Omental fat pad (tissue), 4 donors: ENCODE data around the gene GADD45A. TPM values are rescaled to one million over a fixed set of nuclear protein-coding genes. Genes with fewer than 3 reads are reported as not detected.
A peak's percentile ranks its signal among the peaks of the same experiment; 100 is the strongest.

Source experiments
- ATAC-seq: fragments of 150-250 bp; one replicate; pipeline ENCODE4 v1.9.1; 2016; ENCODE audit warnings: mild to moderate bottlenecking, moderate library complexity; ENCODE audit not compliant: low FRiP score
- DNase-seq: peaks from one replicate; pipeline ENCODE4 v3.0.0-alpha.2; 2019; ENCODE audit warnings: low spot score
- CTCF ChIP-seq, 3 donors: fragments of 450-650 bp; IDR thresholded peaks; one replicate each; pipeline ENCODE4 v1.5.1; 2016 to 2017; ENCODE audit warnings: antibody characterized with exemption in 3 of 3, mild to moderate bottlenecking in 3 of 3, moderate library complexity in 2 of 3
- total RNA-seq, 4 donors: library from RNA; depleted of rRNA; stranded (reverse); fragments of >200 nt; gene quantifications; one replicate each; pipeline ENCODE4 v1.1.0, GENCODE V29; 2016

Gene GADD45A
- total RNA-seq, 4 donors from 2014 or later: 31.7 to 115 (median 67.2) TPM

- TF ChIP-seq CTCF (IDR thresholded peaks at IDR 0.05): no peak
- DNase-seq (no peak), ATAC-seq (peak; percentile 34)
These were observed 25.4 kb downstream of the GADD45A start for GRCh38 chr1:67710417-67710816.

DNA sequence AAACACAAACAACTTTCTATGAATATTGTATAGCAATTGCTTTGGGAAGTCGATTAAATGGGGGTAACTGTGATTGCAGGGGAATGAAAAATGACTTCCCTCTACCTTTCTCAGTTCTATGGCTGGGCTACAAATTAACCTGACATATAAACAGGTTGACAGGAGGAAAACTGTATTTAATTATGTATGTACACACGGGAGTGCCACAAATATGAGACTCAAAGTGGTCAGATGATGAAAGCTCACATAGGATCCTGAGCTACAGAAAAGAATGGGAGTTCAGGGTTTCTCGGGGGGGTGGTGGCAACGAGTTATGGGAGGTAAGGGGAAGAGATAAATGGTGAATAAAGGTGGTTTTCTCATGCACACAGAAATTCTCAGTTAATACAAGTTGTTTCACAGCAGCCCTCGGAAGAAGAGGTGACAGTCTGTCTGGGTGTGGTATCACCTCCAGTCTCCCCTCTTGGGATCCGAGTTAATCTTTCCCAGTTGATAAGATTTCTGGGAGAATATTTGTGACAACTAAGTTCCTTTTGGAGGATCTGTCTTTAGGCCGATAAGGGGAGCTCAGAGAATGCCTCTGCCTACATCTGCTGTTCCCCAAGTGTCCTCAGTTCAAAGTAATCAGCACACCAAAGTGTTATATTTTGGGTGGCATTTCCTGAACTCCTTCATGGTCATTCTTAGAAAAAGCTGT lies 26.3 kb downstream of the GADD45A start:
- no peak for TF ChIP-seq CTCF (IDR thresholded peaks at IDR 0.05)
- DNase-seq: no peak
- ATAC-seq: no peak

DNA sequence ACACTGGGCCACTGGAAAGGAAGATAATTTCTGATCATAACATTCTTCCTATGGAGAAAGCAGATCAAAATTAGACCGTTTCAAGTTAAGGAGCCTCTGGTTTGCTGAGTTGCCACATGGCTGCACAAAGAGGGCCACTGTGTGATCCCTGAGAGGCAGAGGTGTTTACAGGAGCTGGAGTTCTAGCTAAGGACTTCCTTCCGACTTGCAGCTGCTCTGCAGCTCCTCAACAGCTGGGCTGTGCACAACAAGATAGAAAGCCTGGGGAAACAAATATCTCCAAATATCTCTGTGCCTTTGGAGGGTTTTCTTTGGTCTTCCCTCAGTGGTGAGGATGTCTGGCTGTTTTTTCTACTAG lies 26.8 kb downstream of the GADD45A start:
- TF ChIP-seq CTCF (IDR thresholded peaks at IDR 0.05): no peak
- DNase-seq (no peak), ATAC-seq (no peak)

- no peak for TF ChIP-seq CTCF (IDR thresholded peaks at IDR 0.05)
- no peak for ATAC-seq
- no peak for DNase-seq
These were observed 28.3 kb downstream of the GADD45A start for GRCh38 chr1:67713057-67713846.

GRCh38 chr1:67715819-67716218 lies 30.8 kb downstream of the GADD45A start:
- no peak for TF ChIP-seq CTCF (IDR thresholded peaks at IDR 0.05)
- ATAC-seq: no peak
- DNase-seq: no peak

DNA sequence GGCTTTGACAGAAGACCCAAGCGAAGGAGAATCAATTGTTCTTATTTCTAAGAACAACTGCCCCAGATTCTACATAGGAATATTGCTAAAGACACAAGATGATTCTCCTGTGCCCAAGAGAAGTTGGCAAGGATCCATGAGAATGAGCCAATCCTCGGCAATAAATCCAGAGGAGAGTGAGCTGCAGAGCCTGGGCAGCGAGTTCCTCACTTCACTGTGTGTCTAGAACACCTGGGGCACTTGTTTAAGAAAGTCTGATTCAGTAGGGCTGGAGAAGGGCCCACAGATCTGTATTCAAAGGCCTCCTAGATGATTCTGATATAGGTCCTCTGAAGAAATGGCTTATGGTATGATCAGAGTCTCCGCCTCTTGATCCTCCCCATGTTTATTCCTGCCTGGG lies 31.8 kb downstream of the GADD45A start:
- no peak for TF ChIP-seq CTCF (IDR thresholded peaks at IDR 0.05)
- no peak for DNase-seq
- peak; percentile 75 for ATAC-seq

DNA sequence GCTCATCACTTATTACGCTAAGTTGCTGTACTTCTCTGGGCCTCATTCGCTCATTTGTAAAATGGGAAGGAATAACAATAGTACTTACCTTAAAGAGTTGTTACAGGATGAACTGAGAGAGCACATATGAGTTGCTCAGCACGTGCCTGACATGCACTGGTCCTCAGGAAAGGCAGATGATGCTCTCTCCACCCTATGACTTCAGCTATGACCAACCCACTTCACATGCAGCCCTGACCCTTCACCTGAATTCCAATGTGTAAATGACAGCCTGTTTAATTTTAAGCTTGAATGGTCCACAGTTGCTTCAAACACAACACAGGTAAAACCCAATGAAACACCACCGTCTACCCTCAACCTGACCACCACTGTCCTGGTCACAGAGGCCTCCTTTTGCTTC lies 32.9 kb downstream of the GADD45A start:
- ATAC-seq (no peak), DNase-seq (no peak)
- TF ChIP-seq CTCF (IDR thresholded peaks at IDR 0.05): no peak
